HepG2 (cell line): ENCODE measurements around the gene PHF21B. TPM values are rescaled to one million over a fixed set of nuclear protein-coding genes. Genes with fewer than 3 reads are reported as not detected.
"Not testable (repeated sequence)": the region's sequence is repeated elsewhere in the genome, so short reads cannot be mapped to it uniquely, and the experiment has no call there.

Experiments used
- ATAC-seq: fragments of 200-7000 bp; cut with Tn5 transposase; 3 replicates; pipeline ENCODE4 v1.9.1; 2020; ENCODE audit warnings: mild to moderate bottlenecking, moderate library complexity
- BruUV-seq: library from RNA; stranded (reverse); fragments of 400-500 nt; replicated peaks from 2 replicates; lab custom pipeline; 2021; lab: Mats Ljungman, UMichigan
- CTCF ChIA-PET: fragments of 300-600 bp; formaldehyde crosslinking; extraction: SDS; loops from one replicate; lab custom pipeline; 2021; ENCODE audit warnings: low total read pairs, inconsistent platforms, low intra/inter-chr PET ratio; lab: Yijun Ruan, JAX
- POLR2A ChIA-PET: fragments of 350-600 bp; sonication (Branson Sonifier 250); formaldehyde crosslinking; loops from one replicate; lab custom pipeline; 2020; ENCODE audit warnings: antibody characterized with exemption, inconsistent platforms; lab: Yijun Ruan, JAX
- DNase-seq: peaks from one replicate; pipeline ENCODE4 v3.0.0-alpha.2; 2015; ENCODE audit warnings: low spot score
- FAIRE-seq: peaks from 3 replicates; lab custom pipeline; 2011; peaks lifted over from hg19 to GRCh38; lab: Jason Lieb, UNC
- H2AFZ ChIP-seq: one replicate; pipeline ENCODE4 v1.6.1; 2011; ENCODE audit warnings: low read length, inconsistent platforms
- H3K27ac ChIP-seq: fragments of 300-600 bp; 3 replicates; pipeline ENCODE4 v1.8.0; 2011; ENCODE audit warnings: mixed run types, mild to moderate bottlenecking, mixed read lengths, low read length, inconsistent platforms; ENCODE audit not compliant: insufficient read depth; ENCODE audit errors: extremely low read length
- H3K27me3 ChIP-seq, 2 experiments: fragments of 200-600 bp in 1 of 2; 2 replicates in 1 of 2; 3 replicates in 1 of 2; pipeline versions ENCODE4 v1.6.0 to v1.8.0; 2011; ENCODE audit warnings: low read length in 2 of 2, mild to moderate bottlenecking in 2 of 2, moderate library complexity in 2 of 2, inconsistent platforms in 1 of 2; ENCODE audit not compliant: insufficient read depth in 2 of 2, control insufficient read depth in 1 of 2
- H3K36me3 ChIP-seq, 2 experiments: fragments of 200-600 bp in 1 of 2; replicated peaks in 1 of 2; 2 replicates in 1 of 2; 3 replicates in 1 of 2; pipeline versions ENCODE4 v1.5.1 to v1.8.0; 2011; ENCODE audit warnings: low read length in 2 of 2, inconsistent platforms in 1 of 2; ENCODE audit not compliant: insufficient read depth in 2 of 2, control insufficient read depth in 1 of 2
- H3K4me1 ChIP-seq: 2 replicates; pipeline ENCODE4 v1.5.1; 2012; ENCODE audit warnings: low read length, inconsistent platforms; ENCODE audit not compliant: insufficient read depth
- H3K4me2 ChIP-seq: 2 replicates; pipeline ENCODE4 v1.6.0; 2011; ENCODE audit warnings: low read depth, low read length, inconsistent platforms
- H3K4me3 ChIP-seq, 3 experiments: fragments of 200-600 bp in 1 of 3; sonication (generic), shearing (Covaris generic) in 1 of 3; replicated peaks in 1 of 3; 2 replicates each; pipeline ENCODE4 v1.5.1; 2011 to 2016; ENCODE audit warnings: low read length in 3 of 3, inconsistent platforms in 2 of 3, low read depth in 2 of 3, mild to moderate bottlenecking in 2 of 3, control low read depth in 1 of 3, mixed read lengths in 1 of 3; ENCODE audit not compliant: insufficient read depth in 1 of 3
- H3K79me2 ChIP-seq: one replicate; pipeline ENCODE4 v1.6.1; 2011; ENCODE audit warnings: low read length, inconsistent platforms; ENCODE audit not compliant: insufficient read depth
- H3K9ac ChIP-seq: 2 replicates; pipeline ENCODE4 v1.6.0; 2011; ENCODE audit warnings: mild to moderate bottlenecking, low read depth, low read length, inconsistent platforms; ENCODE audit not compliant: insufficient read depth
- H3K9me3 ChIP-seq: 2 replicates; pipeline ENCODE4 v1.5.1; 2012; ENCODE audit warnings: mild to moderate bottlenecking, low read length
- H4K20me1 ChIP-seq: 2 replicates; pipeline ENCODE4 v1.6.0; 2011; ENCODE audit warnings: inconsistent platforms, mild to moderate bottlenecking, low read length, moderate library complexity; ENCODE audit not compliant: insufficient read depth
- TAF15 ChIP-seq: fragments of 200-400 bp; formaldehyde crosslinking; IDR thresholded peaks from one replicate; pipeline ENCODE4 v1.6.1; 2018; ENCODE audit warnings: mild to moderate bottlenecking, low read depth, low read length; ENCODE audit not compliant: poor library complexity, severe bottlenecking
- ZNF296 ChIP-seq: sonication (generic); formaldehyde crosslinking; conservative IDR thresholded peaks from 2 replicates; pipeline ENCODE4 v1.5.0; 2020; ENCODE audit warnings: mild to moderate bottlenecking, missing genetic modification reagents
- ZNF383 ChIP-seq: sonication (generic); formaldehyde crosslinking; IDR thresholded peaks from 2 replicates; pipeline ENCODE4 v1.4.0; 2020; ENCODE audit warnings: missing genetic modification reagents, mild to moderate bottlenecking, borderline replicate concordance
- WGBS: methylation state at CpG from one replicate; pipeline ENCODE4 v1.1.6; 2017; ENCODE audit warnings: low lambda C conversion rate; 5-methylcytosine and 5-hydroxymethylcytosine counted together
- in situ Hi-C: cut with HindIII; loops from 2 replicates; pipeline ENCODE4 v1.10.0; 2017; ENCODE audit warnings: low pct_unique_long_range_greater_than_20kb; ENCODE audit not compliant: extremely low pct_ligation_motif_present
- intact Hi-C: fragments of 100-400 bp; cut with micrococcal nuclease; formaldehyde crosslinking; loops from one replicate; pipeline ENCODE4 v1.10.0; 2022; ENCODE audit not compliant: unreplicated experiment
- polyA plus RNA-seq, 8 experiments: library from polyadenylated mRNA; depleted of rRNA in 3 of 8; stranded (reverse) in 7 of 8; unstranded in 1 of 8; fragments of >200 nt; fragmentation: Illumina TruSeq in 4 of 8; extraction: Trizol in 4 of 8; gene quantifications; 2 replicates each; pipeline versions ENCODE4 v1.2.1 to v1.2.3, GENCODE V29; 2011 to 2016; ENCODE audit warnings: low read depth in 4 of 8, missing spikeins in 1 of 8, mixed read lengths in 1 of 8; ENCODE audit not compliant: insufficient read depth in 1 of 8
- total RNA-seq, 5 experiments: library from RNA; depleted of rRNA; stranded (reverse); fragments of >200 nt; fragmentation: Illumina TruSeq; extraction: Trizol; gene quantifications; 2 replicates each; pipeline ENCODE4 v1.2.3, GENCODE V29; 2016; ENCODE audit warnings: low read depth in 1 of 5

PHF21B gene
- total and polyA plus RNA-seq, 2 of the 13 experiments (the other 11 are each of a cell fraction or from before 2014, with no cell fraction given), result not detected

- Histone ChIP-seq H3K9ac (no peak overlapping the region), H3K9me3 (no peaks in the 10 kb centered on the region), H3K36me3 (no peaks in the 10 kb centered on the region), H2AFZ (no peak overlapping the region), H3K4me2 (no peak overlapping the region), H3K4me1 (no peaks in the 10 kb centered on the region), H3K4me3 (no peak overlapping the region), H3K79me2 (no peaks in the 10 kb centered on the region), H3K27me3 (peaks cover 5 to 52% of the 10 kb centered on the region in 2 experiments), H3K27ac (no peak overlapping the region), H4K20me1 (no peaks in the 10 kb centered on the region)
- no TSS peak for BruUV-seq
- FAIRE-seq, result no peak
- DNase-seq, result no peak
- intact Hi-C loops, result no loop called here
- WGBS, result 50% methylated on average over 3 of the region's 5 CpGs
- ChIA-PET CTCF (no interaction called here), POLR2A (no interaction called here)
- ATAC-seq, result no peak
- TF ChIP-seq TAF15 (no peak), ZNF383 (CRISPR knock-in tag) (no peak), ZNF296 (CRISPR knock-in tag) (no peak)
- in situ Hi-C loops, result no loop called here
These were observed 85.7 kb downstream of the PHF21B start for GRCh38 chr22:44924098-44924497.

- not testable (repeated sequence) for H3K79me2 ChIP-seq, H3K36me3 ChIP-seq
These were observed 88.0 kb downstream of the PHF21B start for GRCh38 chr22:44921766-44922165.

More at GRCh38 chr22:44921766-44922165, 88.0 kb downstream of the PHF21B start:
- CTCF ChIA-PET, ATAC-seq, H3K4me2 ChIP-seq, intact Hi-C loops, H4K20me1 ChIP-seq, H3K4me3 ChIP-seq, H3K9ac ChIP-seq, POLR2A ChIA-PET, FAIRE-seq, H3K27ac ChIP-seq, DNase-seq, H3K4me1 ChIP-seq, H2AFZ ChIP-seq, BruUV-seq, H3K9me3 ChIP-seq, in situ Hi-C loops: not testable (repeated sequence)
- H3K27me3 ChIP-seq, result peaks cover 9 to 53% of the 10 kb centered on the region in 2 experiments
- WGBS, result 40% methylated on average over 10 of the region's 11 CpGs
